HG03060 (cell line): ENCODE results near the gene ADRA2B.

Experiments used
- ATAC-seq: cut with Tn5 transposase; IDR thresholded peaks from one replicate; pipeline ENCODE4 v1.9.1; 2021; ENCODE audit warnings: low read depth, moderate number of reproducible peaks; ENCODE audit not compliant: unreplicated experiment

ADRA2B gene

GRCh38 chr2:96119389-96119751 is 3.0 kb upstream of the ADRA2B start:
- ATAC-seq: no peak

DNA sequence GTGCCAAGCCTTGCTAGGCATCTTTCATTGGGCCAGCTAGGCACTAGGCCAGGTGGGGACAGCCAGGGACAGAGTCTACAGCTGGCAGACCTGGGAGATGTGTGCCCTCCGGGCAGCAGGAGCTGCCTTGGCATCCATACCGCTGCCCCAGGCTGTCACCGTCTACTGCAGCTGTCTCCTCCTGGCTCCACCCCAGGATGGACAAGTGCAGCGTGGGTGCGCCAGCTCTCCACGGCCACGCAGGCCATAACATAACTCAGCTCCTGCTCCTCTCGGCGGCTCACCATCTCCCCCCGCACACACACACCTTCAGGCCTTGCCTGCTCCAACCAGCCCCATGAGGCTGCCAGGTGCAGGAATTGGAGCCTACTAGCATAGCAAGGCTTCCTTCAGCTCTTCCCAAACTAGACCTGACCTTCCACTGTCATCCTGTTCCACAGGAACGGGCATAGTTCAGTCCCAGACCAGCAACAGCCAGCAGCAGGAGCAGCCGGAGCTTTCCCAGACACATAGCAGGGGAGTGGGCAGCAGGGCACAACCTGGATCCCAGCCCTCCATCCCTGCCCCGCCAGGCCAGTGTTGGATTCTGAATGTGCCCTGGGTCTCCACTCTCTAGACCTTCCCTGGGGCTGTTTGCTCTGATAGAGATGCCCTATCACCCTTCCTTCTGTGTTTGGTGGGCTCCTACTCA is 2.5 kb upstream of the ADRA2B start:
- ATAC-seq: no peak

GRCh38 chr2:96117701-96118588 is 1.6 kb upstream of the ADRA2B start:
- ATAC-seq: no peak

DNA sequence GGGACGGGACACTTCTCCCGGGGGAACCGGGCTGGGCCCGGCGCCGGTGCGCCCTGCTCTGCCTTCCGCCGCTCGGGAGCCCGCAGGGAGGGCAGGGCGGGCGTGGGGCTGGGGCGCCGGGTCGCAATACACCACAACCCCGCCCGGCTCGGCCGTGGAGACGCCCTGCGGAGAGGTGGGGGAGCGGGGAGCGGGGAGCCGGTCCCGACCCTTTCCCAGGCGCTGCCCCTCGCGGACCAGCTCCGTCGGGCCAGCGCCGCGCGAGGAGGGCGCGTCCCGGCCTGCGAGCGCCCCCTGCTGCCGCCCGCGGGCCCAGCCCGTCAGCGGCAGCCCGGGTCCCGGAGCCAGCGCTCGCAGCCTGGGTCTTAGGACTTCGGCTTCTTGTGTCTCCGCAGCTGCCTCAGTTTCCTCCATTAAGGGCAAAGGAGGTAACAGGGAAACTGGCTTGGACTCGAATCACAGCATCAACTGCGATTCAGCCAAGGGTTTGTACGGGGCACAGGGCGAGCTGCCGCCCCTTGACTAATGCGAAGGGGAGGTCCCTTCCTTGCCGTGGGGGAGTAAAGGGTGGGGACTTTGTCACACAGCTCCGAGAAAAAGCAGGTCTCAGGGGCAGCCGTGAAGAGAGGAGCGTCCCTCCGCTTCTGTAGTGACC is 635 bp upstream of the ADRA2B start:
- ATAC-seq: no peak

DNA sequence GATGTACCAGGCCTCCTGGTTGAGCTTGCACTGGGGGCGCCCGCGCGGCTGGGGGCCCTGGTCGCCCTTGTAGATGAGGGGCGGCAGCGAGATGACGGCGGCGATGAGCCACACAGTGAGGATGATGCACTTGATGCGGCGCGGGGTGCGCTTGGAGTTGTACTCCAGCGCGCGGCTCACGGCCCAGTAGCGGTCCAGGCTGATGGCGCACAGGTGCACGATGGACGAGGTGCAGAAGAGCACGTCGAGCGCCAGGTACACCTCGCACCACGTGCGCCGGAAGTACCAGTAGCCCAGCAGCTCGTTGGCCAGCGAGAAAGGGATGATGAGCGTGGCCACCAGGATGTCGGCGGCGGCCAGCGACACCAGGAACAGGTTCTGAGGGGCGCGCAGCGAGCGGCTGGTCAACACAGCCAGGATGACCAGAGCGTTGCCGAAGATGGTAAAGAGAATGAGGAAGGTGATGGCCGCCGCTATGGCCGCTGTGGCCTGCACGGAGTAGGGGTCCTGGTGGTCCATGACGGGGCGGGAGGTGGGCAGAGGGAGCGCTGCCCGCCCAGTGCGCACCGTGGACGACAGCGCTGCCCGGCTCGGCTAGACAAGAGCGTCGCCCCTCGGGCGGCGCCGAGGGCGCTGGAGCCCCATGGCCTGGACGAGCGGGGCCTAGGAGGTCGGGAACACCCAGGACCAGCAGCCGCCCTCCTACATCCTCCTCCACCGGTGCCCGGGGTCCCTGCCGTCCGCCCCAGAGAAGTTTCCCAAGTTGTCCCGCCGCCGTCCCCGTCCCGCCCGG is 544 bp downstream of the ADRA2B start:
- ATAC-seq: no peak

DNA sequence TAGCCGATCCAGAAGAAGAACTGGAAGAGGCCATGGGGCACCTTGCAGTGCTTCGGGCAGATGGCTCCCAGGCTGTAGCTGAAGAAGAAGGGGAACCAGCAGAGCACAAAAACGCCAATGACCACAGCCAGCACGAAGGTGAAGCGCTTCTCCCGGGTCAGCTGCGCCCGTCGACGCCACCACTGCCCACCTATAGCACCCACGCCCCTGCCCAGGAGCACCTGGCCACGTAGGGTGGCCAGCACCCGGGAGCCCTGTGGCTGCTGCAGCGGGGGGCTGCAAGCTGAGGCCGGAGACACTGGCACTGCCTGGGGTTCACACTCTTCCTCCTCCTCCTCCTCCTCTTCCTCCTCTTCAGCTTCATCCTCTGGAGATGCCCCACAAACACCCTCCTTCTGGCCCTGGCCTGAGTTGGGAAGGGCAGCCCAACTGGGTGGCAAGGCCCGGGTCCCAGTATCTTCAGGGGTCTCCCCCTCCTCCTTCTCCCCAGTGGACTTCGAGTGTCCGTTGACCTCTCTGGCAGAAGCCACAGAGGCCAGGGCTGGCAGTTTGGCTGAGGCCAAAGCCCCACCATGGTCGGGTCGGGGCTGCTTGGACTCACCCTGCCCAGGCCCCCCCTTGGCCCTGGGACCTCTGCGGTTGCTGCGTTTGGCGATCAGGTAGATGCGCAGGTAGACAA is 1.3 kb downstream of the ADRA2B start:
- ATAC-seq: no peak

- no peak for ATAC-seq
These were observed 1.8 kb downstream of the ADRA2B start for GRCh38 chr2:96114546-96114902.

DNA sequence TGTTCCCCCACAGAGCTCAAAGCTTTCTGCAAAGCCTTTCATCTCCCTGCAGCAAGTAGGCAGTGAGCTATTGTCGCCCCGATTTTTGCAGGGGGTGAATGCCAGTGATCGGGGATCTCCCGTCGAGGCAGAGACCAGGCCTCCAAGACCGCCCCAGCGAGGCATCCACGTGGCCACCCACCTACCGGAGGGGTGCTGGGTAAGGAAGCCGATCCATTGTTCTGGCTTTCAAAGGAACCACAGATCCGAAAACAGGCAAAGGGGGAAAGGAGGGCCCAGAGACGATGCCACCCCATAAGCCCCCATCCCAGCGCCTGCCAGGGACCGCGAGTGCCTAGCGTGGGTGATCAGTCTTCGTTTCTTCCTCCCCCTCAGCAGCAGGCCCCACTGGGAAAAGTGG is 2.4 kb downstream of the ADRA2B start:
- ATAC-seq: no peak

- ATAC-seq: no peak
These were observed 3.0 kb downstream of the ADRA2B start for GRCh38 chr2:96113367-96113677.

GRCh38 chr2:96112501-96113366 is 3.6 kb downstream of the ADRA2B start:
- ATAC-seq: no peak

- ATAC-seq: no peak
These were observed 4.4 kb downstream of the ADRA2B start for GRCh38 chr2:96111823-96112500.

GRCh38 chr2:96111257-96111640 is 5.1 kb downstream of the ADRA2B start:
- ATAC-seq: no peak

DNA sequence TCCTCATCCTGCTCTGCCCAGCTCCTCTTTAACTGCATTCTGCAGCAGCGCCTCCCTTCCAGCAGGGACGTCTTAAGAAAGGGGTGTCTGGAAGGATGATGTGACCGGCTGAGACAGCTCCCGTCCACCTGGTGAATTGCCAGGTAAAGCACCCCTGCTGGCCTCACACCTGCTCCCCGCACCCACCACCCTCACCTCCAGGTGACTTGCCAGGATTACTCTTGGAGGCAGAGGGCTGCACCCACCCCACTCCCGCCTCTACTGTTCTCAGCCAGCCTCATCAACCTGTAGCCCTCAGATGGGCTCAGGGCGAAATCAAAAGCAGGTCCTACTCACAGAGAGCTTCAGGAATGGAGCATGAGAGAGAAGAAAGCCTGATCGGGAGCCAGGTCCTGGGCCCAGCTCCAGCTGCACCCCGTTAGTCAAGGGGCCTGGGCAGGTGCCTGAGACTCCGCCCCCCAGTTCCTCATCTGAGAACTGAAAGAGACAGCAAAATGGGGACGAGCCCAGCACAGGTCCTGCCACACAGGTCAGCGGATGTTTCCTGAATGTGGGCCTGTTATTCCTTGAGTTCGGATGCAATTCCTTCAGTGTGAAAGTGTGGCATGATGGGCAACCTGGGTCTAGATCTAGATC is 5.6 kb downstream of the ADRA2B start:
- no peak for ATAC-seq

GRCh38 chr2:96109931-96110511 is 6.3 kb downstream of the ADRA2B start:
- ATAC-seq: no peak

GRCh38 chr2:96109361-96109680 is 7.0 kb downstream of the ADRA2B start:
- ATAC-seq: no peak

GRCh38 chr2:96108541-96109360 is 7.6 kb downstream of the ADRA2B start:
- no peak for ATAC-seq

DNA sequence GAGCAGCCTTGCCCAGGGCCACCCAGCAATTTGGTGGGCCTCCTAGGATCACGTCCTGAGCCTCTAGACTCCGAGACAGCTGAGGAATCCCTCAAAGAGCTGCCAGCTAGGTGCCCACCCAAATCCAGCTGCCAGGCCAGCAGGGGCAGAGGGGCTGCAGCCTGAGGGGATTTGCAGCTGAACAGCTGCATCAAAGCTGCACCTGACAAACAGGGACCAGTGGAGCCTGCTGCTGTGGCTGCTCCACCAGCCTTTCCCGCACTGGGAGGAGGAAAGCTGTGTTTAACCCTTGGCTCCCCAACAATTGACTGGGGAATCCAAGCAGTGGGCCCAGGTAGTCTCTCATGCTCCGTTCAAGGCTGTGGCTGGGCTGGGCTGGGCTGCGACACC is 8.2 kb downstream of the ADRA2B start:
- ATAC-seq: no peak

GRCh38 chr2:96107708-96108065 is 8.7 kb downstream of the ADRA2B start:
- ATAC-seq: no peak
